ENCODE data around the gene CPNE8.

CPNE8 gene

DNA sequence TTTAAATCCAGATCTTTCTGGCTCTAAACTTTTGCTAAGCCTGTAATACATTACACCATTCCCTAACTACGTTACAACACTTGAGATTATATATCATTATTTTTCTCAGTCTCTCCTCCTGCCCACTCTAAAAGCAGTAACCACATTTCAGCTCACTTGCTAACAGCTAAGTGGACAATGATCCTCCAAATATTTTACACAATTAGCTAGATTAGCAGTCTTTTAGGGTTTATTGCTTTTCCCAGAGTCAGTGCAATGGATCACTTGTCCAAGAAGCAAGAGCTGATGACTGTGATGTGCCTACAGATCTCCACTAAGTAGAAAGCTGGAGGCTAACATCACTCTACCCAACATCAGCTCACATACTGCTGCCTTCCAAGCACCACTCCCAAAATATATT lies 17.6 kb downstream of the CPNE8 start:
- DNase-seq (ENCODE audit: low read depth in 1 of 2, low spot score in 1 of 2) = no peak
- Histone ChIP-seq H3K27me3 (ENCODE audit: insufficient read depth, poor library complexity, severe bottlenecking) (no peaks in the 10 kb centered on the region), H3K4me3 (replicated peaks; ENCODE audit: insufficient read depth, low read length) (no peak overlapping the region), H3K27ac (replicated peaks) (no peak overlapping the region)
- no peak for TF ChIP-seq GABPA (IDR thresholded peaks at IDR 0.05; ENCODE audit: low read depth)
- TF ChIP-seq, protein P1, sequence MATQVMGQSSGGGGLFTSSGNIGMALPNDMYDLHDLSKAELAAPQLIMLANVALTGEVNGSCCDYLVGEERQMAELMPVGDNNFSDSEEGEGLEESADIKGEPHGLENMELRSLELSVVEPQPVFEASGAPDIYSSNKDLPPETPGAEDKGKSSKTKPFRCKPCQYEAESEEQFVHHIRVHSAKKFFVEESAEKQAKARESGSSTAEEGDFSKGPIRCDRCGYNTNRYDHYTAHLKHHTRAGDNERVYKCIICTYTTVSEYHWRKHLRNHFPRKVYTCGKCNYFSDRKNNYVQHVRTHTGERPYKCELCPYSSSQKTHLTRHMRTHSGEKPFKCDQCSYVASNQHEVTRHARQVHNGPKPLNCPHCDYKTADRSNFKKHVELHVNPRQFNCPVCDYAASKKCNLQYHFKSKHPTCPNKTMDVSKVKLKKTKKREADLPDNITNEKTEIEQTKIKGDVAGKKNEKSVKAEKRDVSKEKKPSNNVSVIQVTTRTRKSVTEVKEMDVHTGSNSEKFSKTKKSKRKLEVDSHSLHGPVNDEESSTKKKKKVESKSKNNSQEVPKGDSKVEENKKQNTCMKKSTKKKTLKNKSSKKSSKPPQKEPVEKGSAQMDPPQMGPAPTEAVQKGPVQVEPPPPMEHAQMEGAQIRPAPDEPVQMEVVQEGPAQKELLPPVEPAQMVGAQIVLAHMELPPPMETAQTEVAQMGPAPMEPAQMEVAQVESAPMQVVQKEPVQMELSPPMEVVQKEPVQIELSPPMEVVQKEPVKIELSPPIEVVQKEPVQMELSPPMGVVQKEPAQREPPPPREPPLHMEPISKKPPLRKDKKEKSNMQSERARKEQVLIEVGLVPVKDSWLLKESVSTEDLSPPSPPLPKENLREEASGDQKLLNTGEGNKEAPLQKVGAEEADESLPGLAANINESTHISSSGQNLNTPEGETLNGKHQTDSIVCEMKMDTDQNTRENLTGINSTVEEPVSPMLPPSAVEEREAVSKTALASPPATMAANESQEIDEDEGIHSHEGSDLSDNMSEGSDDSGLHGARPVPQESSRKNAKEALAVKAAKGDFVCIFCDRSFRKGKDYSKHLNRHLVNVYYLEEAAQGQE (IDR thresholded peaks at IDR 0.05; ENCODE audit: insufficient replicate concordance, low read depth) = no peak
- TF ChIP-seq, protein P2, sequence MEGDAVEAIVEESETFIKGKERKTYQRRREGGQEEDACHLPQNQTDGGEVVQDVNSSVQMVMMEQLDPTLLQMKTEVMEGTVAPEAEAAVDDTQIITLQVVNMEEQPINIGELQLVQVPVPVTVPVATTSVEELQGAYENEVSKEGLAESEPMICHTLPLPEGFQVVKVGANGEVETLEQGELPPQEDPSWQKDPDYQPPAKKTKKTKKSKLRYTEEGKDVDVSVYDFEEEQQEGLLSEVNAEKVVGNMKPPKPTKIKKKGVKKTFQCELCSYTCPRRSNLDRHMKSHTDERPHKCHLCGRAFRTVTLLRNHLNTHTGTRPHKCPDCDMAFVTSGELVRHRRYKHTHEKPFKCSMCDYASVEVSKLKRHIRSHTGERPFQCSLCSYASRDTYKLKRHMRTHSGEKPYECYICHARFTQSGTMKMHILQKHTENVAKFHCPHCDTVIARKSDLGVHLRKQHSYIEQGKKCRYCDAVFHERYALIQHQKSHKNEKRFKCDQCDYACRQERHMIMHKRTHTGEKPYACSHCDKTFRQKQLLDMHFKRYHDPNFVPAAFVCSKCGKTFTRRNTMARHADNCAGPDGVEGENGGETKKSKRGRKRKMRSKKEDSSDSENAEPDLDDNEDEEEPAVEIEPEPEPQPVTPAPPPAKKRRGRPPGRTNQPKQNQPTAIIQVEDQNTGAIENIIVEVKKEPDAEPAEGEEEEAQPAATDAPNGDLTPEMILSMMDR (IDR thresholded peaks at IDR 0.05; ENCODE audit: insufficient read depth, low read length) = no peak
- no peak for TF ChIP-seq POLR2AphosphoS5 (IDR thresholded peaks at IDR 0.05; ENCODE audit: low read depth)
- no peak for TF ChIP-seq SPI1 (IDR thresholded peaks at IDR 0.05; ENCODE audit: borderline replicate concordance, low read depth)

DNA sequence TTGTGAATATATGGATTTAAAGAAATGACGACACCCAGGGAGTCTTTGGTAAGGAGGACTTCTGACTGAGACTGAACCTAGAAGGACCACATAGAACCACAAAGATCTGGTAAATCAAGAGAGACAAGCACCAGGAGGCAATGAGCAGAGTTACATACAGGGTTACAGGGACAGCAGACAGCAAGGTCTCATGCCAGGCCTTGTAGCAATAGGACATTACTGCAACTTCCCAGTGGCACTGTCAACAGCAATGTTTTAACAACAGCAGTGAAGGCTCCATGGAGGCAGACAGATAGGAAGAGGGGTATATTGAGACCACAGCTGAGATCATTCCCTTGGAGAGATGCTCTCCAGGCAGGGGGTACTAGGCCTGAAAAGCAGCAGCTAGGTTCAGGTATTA lies 18.5 kb downstream of the CPNE8 start:
- no peak for TF ChIP-seq POLR2AphosphoS5 (IDR thresholded peaks at IDR 0.05; ENCODE audit: low read depth)
- no peak for TF ChIP-seq GABPA (IDR thresholded peaks at IDR 0.05; ENCODE audit: low read depth)
- TF ChIP-seq, protein P2 (IDR thresholded peaks at IDR 0.05; ENCODE audit: insufficient read depth, low read length) = no peak
- no peak for TF ChIP-seq SPI1 (IDR thresholded peaks at IDR 0.05; ENCODE audit: borderline replicate concordance, low read depth)
- TF ChIP-seq, protein P1 (IDR thresholded peaks at IDR 0.05; ENCODE audit: insufficient replicate concordance, low read depth) = no peak
- Histone ChIP-seq H3K27ac (replicated peaks) (no peak overlapping the region), H3K27me3 (ENCODE audit: insufficient read depth, poor library complexity, severe bottlenecking) (no peaks in the 10 kb centered on the region), H3K4me3 (replicated peaks; ENCODE audit: insufficient read depth, low read length) (no peak overlapping the region)
- DNase-seq (ENCODE audit: low read depth in 1 of 2, low spot score in 1 of 2) = no peak

DNA sequence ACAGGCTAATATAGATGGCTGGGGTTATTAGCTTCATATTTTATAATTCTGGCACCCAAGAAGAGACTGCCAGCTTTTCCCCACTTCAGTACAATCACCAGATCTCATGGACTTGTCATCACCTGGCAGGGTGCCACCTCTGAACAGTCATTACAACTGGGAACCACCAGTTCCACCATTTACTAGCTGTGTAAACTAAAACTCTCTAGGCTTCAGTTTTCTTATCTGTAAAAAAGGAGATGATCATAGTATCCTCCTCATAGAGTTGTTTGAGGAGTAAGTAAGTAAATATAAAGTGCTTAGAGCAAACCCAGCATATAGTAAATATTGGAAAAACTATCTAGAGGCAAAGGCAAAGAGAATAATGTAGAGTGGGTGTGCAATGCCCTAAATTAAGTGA lies 19.3 kb downstream of the CPNE8 start:
- Histone ChIP-seq H3K4me3 (replicated peaks; ENCODE audit: insufficient read depth, low read length) (no peak overlapping the region), H3K27ac (replicated peaks) (no peak overlapping the region)
- DNase-seq (ENCODE audit: low read depth in 1 of 2, low spot score in 1 of 2) = no peak

More for the DNA sequence above, 19.3 kb downstream of the CPNE8 start:
- TF ChIP-seq SPI1 (IDR thresholded peaks at IDR 0.05; ENCODE audit: borderline replicate concordance, low read depth) = no peak
- no peak for TF ChIP-seq GABPA (IDR thresholded peaks at IDR 0.05; ENCODE audit: low read depth)
- no peak for TF ChIP-seq POLR2AphosphoS5 (IDR thresholded peaks at IDR 0.05; ENCODE audit: low read depth)
- TF ChIP-seq, protein P1 (IDR thresholded peaks at IDR 0.05; ENCODE audit: insufficient replicate concordance, low read depth) = no peak
- TF ChIP-seq, protein P2 (IDR thresholded peaks at IDR 0.05; ENCODE audit: insufficient read depth, low read length) = no peak
- H3K27me3 ChIP-seq (ENCODE audit: insufficient read depth, poor library complexity, severe bottlenecking) = no peaks in the 10 kb centered on the region

Measured in HL-60 (cell line).